C1 segment of cervical spinal cord (tissue), 14 donors: Measurements from ENCODE around the gene BDH1.
"Not testable (repeated sequence)": the region's sequence is repeated elsewhere in the genome, so short reads cannot be mapped to it uniquely, and the experiment has no call there.

Experiments used
- DNase-seq, 14 donors: peaks; one replicate each; lab custom pipeline; 2025; lab: John Stamatoyannopoulos, UW

The BDH1 gene

GRCh38 chr3:197578376-197578775, 22.6 kb upstream of the BDH1 start:
- DNase-seq, result no peak

GRCh38 chr3:197577366-197578074, 21.8 kb upstream of the BDH1 start:
- DNase-seq, result no peak

GRCh38 chr3:197576838-197577237, 21.1 kb upstream of the BDH1 start:
- DNase-seq, result no peak

GRCh38 chr3:197575362-197575761, 19.6 kb upstream of the BDH1 start:
- no peak for DNase-seq

GRCh38 chr3:197574396-197574991, 18.7 kb upstream of the BDH1 start:
- not testable (repeated sequence) for DNase-seq

GRCh38 chr3:197573048-197573767, 17.4 kb upstream of the BDH1 start:
- no peak for DNase-seq

GRCh38 chr3:197571880-197572172, 16.1 kb upstream of the BDH1 start:
- not testable (repeated sequence) for DNase-seq

GRCh38 chr3:197571074-197571879, 15.5 kb upstream of the BDH1 start:
- not testable (repeated sequence) for DNase-seq

- DNase-seq, result not testable (repeated sequence)
Observed at GRCh38 chr3:197569433-197569832, 13.7 kb upstream of the BDH1 start.

GRCh38 chr3:197567904-197568681, 12.3 kb upstream of the BDH1 start:
- peak in 4 of 14 donors; percentile 3 to 31 (median 14) for DNase-seq

GRCh38 chr3:197566155-197566554, 10.4 kb upstream of the BDH1 start:
- DNase-seq, result not testable (repeated sequence)

GRCh38 chr3:197564097-197564843, 8.5 kb upstream of the BDH1 start:
- no peak for DNase-seq

GRCh38 chr3:197562398-197563251, 6.9 kb upstream of the BDH1 start:
- DNase-seq, result no peak

- no peak for DNase-seq
Observed at GRCh38 chr3:197561926-197562325, 6.2 kb upstream of the BDH1 start.

- no peak for DNase-seq
Observed at GRCh38 chr3:197559651-197560050, 3.9 kb upstream of the BDH1 start.

- peak; percentile 59 to 97 (median 92) for DNase-seq
Observed at GRCh38 chr3:197554562-197555280, 1.0 kb downstream of the BDH1 start.

- peak in 1 of 14 donors; percentile 34 for DNase-seq
Observed at GRCh38 chr3:197554196-197554561, 1.6 kb downstream of the BDH1 start.

GRCh38 chr3:197552198-197552597, 3.6 kb downstream of the BDH1 start:
- no peak for DNase-seq

- peak in 1 of 14 donors; percentile 18 for DNase-seq
Observed at GRCh38 chr3:197550489-197550888, 5.3 kb downstream of the BDH1 start.
